Ureter (tissue), 1 donor: ENCODE measurements around the gene CD44. TPM values are rescaled to one million over a fixed set of nuclear protein-coding genes. Genes with fewer than 3 reads are reported as not detected.
A peak's percentile ranks its signal among the peaks of the same experiment; 100 is the strongest.

Source experiments
- DNase-seq: peaks from one replicate; pipeline ENCODE4 v3.0.0-alpha.2; 2020; ENCODE audit warnings: low spot score
- total RNA-seq: library from RNA; stranded (reverse); gene quantifications from one replicate; pipeline ENCODE4 v1.2.4, GENCODE V29; 2023
- donor health status: DM: yes; HTN: yes; CAD: no.

CD44 gene
- total RNA-seq, 1 donor from 2014 or later, result 348 TPM

DNA sequence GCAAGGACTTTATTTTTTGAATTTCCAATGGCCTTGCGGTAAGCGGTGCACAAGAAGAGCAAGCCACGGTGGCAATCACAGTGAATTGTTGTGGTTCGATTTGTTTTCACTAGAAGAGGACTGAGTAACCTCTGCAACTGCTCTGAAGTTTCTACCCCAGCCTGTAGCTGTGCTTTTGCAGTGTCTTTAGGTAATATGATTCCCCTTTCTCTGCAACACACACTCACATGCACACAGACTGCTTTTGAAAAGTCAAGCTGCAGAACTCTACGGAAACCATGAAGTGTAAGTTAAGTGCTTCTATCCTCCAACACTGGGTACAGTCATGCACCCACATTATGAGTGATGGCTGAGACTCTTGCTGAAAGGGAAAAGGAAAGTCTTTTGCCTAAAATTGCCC is 38.4 kb downstream of the CD44 start:
- DNase-seq, result no peak

DNA sequence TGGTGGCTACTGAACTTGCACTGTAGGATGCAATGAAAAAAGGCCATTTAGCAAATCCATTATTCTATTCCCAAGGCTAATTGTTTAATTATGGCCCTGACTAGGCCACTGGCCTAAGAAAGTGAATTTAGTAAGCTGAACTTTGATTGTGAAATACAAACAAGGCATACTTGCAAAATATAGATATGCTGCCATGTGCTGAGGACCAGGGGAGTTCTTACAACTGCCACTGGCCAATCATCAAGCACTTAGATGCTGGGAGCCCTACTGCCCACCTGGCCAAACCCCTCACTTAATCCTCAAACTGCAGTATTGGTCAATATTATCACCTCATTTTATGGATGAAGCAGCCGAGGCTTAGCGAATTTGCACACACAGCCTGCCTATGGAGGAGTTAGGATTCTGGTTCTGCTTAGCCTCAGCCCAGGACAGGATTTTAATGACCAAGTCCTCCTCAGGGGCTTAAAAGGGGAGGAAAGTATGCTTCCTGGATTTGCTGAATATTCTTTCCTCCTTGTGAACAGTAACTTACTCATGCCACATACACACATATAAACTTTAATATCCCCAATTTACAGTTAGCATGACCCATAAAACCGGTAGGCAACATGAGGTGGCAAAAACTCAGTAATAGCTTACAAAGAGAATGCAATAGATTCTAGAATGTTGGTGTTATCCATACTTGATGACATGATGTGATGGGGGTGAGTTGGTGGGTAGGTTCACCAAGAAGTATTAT is 39.3 kb downstream of the CD44 start:
- DNase-seq, result no peak

DNA sequence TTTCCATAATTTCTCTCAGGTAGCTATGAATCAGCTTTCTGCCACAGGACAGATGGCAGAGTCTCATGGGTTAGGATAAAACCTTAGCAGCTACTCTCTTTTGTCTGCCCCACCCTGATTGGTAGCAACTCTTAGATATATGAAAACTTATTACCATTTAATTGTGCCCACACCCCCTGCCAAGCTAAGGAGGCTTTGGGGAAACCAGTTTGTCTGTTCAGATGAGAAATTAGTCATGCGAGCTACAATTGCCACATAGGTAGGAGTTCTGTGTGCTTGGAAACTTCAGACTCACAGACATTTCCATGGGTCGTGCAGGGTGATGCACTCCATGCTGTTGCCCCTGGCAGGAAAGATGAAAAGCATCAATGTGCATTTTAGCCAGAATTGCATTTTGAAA is 39.9 kb downstream of the CD44 start:
- DNase-seq, result no peak

DNA sequence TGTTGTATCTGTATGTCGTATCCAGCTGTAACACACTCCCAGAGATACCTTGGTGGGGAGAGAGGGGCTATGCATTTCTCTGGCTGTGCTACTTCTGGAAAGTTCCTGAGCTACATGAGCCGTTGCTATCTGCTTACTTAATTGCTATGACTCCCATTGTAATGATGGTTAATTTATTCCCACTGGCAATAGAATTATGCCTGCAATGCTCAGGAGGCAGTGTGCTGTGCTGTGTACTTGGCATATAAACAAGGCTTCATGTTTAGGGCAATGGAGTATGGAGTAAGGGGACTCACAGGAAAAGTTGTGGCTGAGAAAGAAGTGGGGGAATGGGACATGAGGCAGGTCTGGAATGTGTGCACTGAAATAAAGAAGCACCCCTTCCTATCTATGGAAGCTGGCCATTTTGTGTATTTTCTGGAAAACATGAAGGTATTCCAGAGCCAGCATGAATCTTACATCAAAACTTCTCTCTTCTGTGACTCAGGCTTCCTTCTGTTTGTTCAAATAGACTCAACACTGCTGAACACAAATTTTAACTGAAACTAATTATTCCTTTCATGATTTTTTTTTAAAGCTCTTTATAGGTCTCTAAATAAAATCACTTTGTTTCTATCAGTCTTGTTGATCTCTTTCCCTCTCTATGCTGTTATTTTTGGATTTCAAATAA is 40.6 kb downstream of the CD44 start:
- DNase-seq, result no peak

DNA sequence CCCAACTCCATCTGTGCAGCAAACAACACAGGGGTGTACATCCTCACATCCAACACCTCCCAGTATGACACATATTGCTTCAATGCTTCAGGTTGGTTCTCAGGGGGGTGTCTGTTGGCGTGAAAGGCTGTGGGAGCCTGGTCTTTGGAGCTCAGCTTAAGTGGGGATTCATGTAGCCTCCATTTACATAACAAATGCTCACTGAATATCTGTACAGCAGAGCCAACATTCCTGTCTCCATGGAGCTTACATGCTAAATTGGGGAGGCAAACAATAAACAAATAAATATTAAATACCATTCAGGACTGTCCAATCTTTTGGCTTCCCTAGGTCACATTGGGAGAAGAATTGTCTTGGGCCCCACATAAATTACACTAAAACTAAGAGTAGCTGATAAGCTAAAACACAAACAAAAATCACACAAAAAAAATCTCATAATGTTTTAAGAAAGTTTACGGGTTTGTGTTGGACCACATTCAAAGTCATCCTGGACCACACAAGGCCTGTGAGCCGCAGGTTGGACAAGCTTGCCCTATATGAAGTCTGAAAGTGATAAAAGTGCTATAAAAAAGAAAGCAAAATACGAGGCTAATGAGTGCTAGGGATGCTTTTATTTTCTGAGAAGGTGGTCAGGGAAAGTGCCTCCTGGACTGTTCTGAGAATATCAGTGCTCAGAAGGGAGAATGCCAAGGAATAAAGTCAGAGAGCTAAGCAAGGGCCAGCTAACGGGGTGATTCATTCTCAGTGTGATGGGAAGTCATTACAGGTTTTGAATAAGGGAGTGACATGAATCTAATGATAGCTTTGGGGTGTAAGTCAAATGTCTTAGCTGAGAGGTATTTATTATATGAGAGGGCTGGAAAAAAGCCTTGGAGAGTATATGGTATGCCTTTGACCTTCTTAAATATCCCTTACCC is 41.6 kb downstream of the CD44 start:
- no peak for DNase-seq

DNA sequence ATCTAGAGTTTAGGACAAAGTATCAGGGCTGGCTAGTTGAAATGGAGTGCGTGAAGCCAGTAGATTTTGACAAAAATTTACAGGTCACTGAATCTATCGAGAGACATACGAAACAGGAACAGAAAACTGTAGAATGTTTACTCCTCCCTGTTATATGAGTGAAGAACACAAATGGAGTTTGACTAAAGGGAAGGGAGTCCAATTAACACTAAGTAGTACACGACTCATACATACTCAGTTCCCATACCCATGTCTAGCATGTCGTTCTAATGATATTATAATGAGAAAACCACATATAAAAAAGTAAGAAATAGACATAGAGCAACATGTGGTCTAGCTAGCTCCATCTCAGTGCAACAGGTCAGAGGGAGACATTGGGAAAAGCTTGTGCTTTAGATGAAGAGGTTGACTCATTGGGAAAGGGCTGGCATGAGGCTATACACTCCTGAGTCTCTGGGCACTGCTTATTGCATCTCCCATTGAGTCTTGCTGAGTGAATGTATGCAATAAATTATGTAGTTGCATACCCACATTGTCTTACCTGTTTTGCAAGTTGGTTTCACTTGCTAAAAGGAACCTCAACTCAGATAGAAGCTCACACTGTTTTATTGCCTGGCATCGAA is 43.5 kb downstream of the CD44 start:
- no peak for DNase-seq

DNA sequence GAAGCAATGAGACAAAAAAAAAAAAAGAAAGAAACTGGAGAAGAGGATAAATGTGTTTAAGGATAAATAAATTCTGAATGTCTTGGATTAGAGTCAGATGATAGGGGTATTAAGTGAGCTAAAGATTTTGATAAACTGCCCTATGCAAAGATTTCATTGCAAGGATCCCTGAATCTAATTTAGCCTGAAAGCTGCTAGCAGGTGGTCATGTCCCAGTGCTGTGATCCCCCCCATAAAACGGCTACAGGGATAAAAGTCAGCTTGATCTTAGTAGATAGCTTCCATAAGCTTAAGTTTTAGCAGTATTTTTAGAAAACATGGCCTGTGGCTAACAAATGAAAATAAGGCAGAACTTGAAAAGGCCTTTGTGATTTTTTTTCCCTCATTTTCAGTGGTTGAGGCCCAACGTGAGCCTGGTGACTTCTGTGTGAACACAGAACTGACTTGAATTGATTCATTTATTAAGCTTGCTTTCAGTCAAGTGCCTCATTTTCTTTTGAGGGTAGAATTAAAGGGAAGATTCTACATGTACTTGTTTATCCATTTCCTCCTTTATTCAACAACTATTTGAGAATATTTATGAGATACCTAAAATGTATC is 44.5 kb downstream of the CD44 start:
- DNase-seq, result no peak

DNA sequence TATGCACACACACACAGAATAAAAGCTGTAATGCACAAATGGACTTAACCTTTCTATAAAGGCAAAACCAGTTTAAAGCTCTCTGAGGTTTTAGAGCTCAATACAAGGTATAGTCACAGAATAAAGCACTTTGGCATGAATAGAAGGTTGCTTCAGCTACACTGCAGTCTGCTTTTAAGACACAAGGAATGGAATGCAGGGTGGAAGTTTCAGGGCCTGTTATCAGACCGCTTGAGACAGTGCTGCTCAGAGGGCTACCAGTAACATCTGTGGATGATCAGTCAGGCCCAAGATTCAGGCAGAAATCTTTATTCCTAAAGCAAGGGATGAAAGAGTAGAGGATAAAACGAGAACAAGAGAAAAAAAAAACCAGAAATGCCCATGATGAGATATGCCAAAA is 46.7 kb downstream of the CD44 start:
- no peak for DNase-seq

DNA sequence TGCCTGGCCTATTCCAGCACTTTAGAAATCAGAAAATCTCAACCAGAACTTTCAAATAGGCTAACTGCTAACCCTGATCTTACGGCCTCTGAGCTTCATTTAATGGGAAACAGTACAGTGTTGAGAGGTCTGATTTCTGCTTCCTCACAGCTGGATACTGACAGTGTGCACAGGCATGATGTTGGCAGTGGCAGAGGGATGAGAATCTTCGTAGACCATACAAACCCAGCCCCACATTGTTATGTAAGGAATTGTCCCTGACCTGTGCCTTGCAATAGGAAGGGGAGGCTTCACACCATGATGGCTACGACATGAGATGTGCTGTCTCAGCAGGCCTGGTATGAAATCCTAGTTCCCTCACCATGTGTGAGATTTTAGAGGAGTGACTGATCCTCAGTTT is 49.0 kb downstream of the CD44 start:
- DNase-seq, result no peak

DNA sequence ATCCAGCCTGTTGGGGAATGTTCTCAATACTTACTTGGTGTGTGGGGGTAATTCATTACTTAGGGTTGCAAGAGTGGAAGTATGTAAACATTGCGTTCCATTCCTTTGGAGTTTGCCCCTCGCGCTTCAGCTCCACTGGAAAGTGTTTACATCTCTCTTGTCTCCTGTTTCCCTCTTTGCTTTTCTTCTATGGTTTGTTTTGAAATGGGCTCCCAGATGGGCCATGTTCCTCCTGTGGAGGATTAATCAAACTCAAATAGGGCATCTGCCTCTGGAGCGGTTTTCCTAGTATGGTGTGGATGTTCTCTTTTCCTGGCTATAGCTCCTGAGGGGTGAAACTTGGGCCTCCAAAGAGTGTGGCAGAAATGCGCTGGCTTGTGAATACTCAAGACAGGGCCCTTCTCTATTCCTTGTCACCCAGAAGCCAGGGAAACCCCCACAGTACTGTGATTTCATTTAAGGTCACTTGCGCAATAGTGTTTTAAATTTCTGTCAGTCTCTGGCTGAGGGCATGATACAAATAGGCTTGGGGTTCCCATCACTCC is 51.9 kb downstream of the CD44 start:
- no peak for DNase-seq

DNA sequence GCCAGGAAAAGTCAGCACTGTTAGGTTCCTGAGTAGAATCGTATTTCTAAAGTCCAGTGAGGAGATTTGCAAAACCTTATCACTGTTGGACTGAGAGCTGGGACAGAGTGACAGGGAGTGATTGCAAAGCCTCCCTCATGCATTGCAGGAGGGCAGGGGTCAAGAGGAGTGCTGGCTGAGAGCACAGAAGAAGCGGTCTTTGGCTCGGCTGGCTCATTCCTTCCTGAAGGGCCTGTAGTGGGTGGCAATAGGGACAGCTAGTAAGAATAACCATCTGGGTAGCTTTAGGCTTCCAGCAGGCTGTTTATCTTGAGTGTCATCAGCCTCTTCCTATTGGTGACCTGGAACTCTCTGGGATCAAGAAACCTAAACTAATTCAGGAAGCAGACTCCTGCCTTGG is 53.4 kb downstream of the CD44 start:
- peak; percentile 64 for DNase-seq

DNA sequence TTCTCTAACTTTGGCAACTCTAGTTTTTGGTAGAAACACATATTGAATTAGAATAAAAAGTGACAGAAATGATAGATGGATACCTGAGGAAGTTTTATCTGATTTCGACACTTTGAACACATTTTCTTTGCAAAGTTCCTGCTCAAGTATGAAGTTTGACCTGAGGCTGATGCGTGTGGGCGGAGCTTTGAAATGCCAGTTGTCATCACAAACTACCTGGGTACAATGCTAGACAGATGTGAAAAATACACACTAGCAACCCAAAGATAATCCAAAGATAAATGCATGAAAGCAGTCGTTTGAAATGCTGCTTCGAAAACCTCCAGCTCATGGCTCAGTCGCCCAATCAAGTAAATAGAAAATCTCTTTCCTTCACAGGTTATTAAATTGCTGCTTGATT is 54.8 kb downstream of the CD44 start:
- DNase-seq, result no peak

DNA sequence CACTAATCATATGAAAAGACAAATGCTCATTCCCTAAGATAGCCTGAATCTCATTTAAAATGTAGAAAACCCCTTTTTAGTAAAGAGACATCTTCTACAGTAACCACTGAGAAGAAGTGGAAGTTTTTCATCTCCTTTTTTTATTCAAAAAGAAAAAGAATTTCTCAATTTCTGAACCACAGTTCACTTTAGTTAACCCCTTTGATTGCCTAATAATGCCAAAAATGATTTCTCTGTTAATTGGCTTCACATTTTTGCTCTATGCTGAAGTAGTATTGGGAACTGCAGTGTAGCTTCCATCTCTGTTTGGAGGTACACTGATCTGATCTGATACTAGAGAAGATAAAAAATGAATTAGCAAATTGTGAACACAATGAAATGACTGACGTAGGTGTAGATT is 58.3 kb downstream of the CD44 start:
- DNase-seq, result no peak

DNA sequence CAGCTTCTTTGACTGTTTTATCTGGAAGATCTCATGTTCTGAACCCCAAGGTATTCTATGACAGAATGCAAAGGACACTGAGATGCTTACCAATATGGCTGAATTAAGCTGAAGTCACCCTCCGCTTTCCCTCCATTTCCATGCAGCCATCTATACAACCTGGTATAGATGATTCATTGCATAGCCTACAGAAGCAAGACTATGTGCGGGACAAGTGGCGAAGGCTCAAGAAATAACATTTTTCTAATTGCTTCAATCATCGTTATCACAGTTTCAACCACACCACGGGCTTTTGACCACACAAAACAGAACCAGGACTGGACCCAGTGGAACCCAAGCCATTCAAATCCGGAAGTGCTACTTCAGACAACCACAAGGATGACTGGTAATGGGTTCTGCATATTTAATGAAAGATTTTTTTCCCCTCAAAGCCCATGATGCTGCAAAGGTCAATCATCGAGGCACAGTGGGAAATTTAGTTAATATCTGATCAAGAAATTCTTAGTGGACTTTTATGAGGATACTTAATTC is 61.9 kb downstream of the CD44 start:
- DNase-seq, result no peak

DNA sequence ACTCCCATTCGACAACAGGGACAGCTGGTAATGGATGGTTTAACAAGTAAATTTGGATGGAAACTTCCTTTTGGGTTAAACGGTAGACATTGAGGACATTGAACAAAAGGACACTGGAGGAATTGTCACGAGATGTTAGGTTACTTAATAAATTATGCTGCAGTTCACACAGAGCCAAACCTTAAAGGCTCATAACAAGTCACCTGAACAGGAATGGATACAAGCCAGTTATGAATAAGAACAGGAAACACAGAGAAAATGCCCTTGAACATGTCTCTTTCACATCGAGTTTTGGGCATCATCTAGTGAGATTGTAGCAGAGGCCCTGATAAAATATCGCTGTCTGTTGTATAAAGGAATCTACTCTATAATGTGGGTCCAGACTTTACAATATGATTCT is 65.6 kb downstream of the CD44 start:
- DNase-seq, result no peak

DNA sequence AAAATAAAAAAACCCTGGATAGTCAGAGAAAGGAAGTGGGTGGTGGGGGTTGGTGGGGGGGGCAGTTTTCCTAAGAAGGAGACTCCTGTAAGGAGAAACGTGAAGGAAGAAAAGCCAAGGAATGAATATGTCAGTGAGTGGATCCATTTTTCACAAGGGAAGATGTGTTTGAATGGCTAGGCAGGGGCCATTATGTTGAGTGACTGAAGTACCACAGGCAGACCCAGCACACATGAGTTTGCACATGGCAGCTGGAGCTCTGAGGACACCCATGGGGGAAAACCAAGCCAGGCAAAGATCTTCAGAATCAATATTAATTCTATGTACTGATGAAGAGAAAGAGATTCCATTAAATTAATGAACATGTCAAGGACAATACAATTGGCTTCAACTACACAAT is 67.6 kb downstream of the CD44 start:
- no peak for DNase-seq

DNA sequence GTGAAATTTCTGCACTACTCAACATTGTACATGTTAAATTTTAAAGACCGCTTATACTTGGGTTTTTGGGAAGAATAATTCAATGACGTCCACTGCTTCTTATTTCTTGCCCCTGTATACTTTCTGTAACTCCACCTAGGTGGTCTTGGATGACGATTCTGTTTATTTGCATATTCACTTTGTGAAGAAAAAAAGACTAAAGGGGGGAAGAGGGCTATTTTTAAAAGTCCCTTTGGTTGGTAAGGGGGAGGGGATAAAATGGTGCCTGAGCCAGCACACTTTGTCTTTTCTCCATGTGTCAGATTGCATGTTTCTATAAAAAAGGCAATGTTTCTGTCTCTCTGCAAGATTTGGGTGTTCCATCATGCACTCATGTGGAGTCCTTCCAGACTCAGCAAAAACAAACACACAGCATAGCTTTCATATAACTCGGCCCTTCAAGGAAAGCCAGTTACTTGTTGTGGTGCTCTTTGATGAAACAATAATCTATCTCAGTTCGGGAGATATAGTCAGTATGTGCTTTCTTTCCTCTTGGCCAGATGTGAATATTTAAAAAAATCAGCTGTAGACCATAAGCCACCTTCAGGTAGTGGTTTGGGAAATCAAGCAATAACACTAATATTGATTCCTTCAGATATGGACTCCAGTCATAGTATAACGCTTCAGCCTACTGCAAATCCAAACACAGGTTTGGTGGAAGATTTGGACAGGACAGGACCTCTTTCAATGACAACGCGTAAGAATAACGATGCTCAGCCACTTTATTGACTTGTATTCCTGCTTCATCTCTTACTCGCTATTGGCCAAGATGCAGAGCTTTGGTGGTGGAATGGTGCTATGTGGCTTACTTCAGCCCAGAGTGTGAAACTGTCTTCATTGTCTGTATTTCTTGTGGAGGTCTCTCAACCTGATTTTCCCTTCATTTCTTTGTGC is 68.8 kb downstream of the CD44 start:
- no peak for DNase-seq

DNA sequence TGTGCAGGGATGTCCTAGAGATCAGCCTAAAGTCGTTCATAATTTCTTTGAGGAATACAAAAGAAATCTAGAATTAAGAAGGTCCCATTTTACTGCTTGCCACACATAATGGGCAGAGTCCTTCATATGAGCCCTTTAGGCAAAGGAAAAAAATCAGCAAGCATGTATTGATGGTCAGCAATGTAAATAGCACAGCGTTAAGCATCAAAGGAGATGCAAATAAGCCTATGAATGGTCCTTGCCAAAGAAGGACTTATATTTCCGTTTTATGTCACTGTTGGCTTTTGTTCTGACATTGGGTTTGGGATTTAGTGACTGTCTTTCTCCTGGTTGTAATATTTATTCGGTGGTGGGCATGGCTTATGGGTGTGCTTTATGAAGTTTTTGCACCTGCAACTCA is 69.8 kb downstream of the CD44 start:
- no peak for DNase-seq

DNA sequence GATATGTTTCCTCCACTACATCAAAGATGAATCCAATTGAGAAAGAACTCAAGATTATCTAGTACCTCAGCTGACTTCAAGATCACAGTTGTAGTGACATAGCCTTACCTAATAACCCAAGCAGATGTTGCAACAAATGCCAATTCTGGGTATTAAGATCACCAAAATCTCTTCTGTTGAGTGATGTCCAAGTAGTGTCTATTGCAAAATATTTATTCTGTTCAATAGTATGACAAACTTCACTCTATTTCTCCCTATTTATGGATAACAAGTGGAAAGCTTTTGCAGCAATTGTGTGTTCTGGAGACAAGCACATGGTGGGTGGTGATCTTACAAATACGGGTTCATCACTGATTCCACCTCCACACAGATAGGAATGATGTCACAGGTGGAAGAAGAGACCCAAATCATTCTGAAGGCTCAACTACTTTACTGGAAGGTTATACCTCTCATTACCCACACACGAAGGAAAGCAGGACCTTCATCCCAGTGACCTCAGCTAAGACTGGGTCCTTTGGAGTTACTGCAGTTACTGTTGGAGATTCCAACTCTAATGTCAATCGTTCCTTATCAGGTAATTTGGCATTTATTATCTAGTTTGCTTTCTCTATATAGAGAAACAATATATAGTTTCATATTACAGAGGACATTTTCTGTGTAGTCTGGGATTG is 72.0 kb downstream of the CD44 start:
- no peak for DNase-seq

DNA sequence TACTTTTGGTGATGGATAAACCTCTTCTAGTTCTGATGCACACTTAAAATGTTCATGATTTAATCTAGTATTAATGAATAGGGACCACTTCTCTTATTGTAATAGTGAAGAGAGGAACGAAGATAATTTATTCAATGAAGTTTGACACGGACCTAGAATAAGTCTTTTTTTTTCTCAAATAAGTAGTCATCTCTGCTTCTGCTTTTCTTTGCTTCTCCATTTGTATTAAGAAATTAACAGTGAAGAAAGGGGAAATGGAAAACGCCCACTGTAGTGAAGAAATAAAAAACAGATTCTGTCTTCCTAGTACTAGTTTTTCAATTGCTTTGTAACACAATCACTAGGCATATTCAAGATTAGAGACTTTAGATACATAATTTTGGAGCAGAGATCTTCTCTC is 73.0 kb downstream of the CD44 start:
- no peak for DNase-seq
